GM21381 (cell line): ENCODE results near the gene HOXC9.

Source experiments
- ATAC-seq: cut with Tn5 transposase; IDR thresholded peaks from one replicate; pipeline ENCODE4 v1.9.1; 2021; ENCODE audit warnings: mild to moderate bottlenecking, moderate library complexity; ENCODE audit not compliant: unreplicated experiment

HOXC9 gene

DNA sequence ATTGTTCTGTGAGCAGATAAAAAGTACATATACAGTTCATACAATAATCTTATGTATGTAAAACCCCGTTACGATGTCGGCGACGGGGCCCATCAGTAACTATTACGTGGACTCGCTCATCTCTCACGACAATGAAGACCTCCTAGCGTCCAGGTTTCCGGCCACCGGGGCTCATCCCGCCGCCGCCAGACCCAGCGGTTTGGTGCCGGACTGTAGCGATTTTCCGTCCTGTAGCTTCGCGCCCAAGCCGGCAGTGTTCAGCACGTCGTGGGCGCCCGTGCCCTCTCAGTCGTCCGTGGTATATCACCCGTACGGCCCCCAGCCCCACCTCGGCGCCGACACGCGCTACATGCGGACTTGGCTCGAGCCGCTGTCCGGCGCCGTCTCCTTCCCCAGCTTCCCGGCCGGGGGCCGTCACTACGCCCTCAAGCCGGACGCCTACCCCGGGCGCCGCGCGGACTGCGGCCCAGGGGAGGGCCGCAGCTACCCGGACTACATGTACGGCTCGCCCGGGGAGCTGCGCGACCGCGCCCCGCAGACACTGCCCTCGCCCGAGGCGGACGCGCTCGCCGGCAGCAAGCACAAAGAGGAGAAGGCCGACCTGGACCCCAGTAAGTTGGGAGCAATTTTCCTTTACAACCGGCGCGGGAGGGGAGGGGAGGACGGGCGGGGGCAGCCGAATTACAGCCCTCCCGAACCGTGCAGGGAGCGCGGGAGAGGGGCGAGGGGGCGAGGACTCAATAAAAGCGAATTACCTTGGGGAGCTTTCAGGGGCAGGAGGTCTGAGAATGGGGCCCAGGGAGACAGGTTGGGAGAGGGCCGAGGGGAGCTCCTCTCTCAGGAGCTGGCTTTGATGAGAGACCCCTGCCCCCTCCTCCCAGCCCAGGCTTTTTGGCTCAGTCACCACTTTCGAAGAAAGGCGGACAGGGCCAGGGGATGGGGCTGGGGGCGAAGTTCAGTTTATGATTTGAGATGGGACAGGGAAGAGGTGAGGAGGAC lies at the start of gene HOXC9:
HOXC9 (plus strand) TSS at position 46 of the 999 bp plus-strand sequence; CDS start at position 74, 28 bp downstream.
- ATAC-seq = no peak

DNA sequence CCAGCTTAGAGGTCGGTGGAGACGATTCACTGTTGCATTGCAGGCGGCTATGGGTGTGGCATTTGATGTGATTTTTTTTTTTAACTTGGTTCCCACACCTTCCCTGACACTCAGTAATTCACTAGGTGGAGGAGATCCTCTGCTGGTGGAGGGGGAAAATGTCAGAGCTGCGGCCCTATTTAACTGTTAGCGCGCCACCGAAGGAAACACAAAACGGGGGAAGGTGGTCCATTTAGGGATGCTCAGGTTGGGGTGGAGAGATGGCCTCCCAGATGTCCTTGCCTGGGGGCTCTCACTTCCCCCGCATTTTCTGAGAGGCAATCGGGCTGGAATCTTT lies 49.6 kb upstream of the HOXC9 start:
- ATAC-seq = no peak

DNA sequence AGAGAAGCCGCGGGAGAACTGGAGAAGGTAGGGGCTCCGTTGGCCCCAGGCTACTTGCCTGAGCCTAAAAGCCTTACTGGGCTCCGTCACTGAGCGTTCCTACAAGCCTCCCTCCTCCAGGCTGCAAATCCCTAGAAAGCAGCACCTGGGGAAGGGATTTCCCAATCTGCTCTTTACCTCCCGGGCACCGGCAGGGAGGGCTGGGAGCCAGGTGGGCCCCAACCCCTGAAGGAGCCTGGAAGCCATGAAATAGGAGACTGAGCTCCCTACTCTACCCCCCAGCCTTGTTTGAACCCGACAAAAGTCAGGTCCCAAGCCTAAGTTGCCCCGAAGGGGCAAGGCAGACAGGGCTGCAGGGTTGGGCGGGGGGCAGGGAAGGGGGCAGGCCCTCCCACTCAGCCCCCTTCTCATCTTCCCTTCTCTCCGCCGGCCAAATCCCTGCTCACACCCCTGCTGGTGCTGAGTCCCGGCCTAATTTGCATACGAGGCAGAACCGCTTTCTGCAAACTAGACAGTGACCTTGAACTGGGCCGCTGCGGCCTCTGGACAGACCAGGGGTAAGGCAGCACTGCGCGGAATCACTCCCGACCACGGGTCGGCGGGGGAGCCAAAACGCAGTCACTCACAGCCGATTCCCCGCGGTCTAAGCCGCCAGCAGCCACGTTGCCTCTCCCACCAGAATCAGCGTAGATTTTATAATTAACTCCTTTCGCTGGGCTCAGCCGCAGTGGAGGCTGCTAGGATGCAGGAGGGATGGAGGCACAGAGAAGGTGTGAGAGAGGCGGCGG lies 49.0 kb upstream of the HOXC9 start:
- no peak for ATAC-seq

DNA sequence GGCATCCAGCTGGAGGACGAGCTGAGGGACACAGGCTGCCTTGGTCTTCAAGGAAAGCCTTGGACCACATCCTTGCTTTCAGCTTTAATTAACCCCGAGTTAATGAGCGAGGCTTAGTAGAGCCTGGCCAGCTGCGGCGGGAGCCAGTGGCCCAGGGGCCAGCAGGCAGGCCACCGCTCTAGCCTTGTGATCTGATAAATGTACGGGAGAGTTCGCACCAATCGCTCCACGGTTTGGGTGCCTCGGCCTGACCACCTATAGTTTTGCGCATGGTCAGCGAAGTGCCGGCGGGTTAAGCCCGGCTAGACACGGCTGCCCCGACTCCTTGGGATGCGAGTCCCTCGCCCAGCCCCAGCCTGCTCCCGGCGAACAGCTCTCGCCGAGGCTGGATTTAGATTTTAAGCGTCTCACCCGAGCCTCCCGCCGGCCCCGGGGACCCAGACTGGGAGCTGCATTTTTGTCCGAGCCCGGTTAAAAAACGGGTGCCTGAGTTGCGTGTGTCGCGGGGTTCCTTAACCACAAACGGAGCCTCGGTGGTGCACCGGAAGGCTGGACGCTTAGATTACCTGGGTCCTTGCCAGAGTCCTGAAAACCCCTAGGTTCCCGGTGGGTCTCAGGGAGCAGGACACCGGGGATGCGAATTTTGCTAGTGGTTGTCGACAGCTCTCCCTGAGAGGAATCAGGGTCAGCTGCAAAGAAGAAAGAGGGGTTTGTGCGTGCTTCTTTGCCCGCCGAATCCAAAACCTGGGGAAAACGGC lies 48.2 kb upstream of the HOXC9 start:
- ATAC-seq = no peak

DNA sequence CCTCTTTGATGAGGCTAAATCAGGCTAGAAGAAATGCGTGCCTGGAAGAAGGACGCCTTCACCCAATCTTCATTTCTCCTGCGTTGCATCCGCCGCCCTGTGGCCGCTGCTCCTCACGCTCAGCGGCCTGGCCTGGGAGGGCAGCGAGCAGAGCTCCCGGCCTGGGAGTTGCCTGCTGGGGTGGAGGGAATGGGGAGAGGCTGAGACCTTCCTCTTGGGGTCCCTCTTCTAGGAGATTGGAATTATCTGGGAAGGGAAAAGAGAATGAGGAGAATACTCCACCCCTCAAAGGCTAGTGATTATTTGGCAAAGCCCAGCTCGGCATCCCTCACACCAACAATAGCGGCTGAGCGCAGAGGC lies 47.6 kb upstream of the HOXC9 start:
- ATAC-seq = no peak

DNA sequence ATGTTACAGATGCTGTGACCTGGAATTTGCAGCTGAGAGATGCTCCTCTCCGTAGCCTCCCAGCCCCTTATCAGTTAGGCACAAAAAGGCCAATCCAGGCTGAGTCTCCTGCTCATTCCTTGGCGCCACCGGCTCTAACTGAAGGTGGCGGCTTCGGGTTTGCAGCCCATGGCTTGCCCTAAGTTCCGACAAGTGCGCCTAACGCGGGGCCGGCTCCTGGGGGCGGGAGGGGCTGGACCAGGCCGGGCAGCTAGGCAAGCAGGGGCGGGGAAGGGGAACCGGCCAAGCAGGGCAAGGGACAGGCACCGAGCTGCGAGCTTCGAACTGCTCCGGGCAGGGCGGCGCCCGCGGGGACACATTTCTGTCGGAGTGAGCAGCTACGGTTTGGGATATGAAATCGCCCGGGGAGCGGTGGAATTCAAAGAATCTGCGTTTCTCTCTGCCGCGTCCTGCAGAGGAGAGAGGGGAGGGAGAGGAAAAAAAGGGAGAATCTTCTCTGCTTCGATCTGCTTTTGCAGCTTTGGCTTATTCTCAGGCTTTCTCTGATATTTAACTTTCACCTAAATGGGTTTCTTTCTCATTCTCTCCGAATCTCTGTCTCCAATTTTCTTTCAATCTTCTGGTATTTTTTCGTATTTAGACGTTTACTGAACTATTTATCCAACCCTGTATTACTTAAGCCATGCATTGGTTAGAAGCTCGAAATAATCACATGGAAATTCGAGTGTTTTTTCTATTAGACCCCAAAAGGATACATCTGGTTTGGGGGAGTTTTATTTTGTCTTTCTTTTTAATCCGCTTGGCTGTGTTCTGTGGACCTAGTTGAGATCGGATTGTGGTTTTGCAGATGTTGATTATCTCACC lies 46.9 kb upstream of the HOXC9 start:
- no peak for ATAC-seq

DNA sequence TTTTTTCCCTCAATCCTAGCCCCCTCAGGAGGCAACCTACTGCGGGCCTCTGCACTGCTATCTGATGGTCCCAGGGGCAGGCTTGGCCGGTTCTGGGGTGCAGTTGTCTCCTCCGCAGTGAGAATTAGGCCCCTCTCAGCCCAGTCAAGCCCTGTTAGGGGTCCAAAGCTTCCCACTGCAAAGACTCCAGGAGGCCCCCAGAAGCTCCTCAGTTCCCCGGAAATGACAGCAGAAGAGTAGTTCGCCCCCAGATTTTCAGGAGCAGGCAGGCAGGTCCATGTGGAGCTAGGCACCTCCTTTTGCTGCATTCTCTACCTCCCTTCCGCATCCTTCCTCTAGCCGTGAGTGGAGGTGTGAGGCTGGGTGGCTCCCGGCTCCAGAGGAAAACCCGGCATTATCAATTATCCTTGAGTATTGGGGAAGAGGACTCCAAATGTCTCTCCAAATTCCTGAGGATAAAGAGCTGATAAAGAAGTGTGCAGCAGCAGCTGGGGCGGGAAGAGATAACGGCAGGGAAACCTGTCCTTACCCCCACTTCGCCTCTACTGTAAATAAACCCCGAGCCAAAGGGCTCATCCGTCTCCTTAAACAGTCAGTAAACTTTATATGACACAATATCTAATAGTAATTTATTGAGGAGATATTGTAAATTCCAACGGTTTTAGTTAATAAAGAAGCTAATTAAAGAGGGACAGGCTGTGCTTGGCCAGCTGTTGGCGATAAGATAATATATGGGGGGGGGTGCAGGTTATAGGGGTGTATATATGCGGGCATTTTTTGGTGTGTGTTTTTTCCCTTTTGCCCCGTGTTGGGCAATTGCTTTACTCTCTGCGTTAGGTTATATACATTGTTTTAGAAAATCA lies 45.9 kb upstream of the HOXC9 start:
- ATAC-seq = no peak

DNA sequence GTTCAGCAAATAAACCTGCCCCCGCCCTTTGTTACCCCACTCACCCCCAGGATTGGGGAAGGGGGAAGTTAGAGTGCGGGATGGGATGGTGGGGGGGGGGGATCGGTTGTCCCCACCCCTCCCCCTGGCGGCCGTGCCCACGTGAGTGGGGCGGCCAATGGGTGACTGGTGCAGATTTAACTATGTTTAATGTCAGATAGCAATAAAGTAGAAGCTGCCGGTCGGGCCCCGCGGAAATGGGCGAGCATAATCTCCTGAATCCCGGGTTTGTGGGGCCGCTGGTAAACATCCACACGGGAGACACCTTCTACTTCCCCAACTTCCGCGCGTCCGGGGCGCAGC lies 45.3 kb upstream of the HOXC9 start, which contains the start of gene HOXC12:
HOXC12 (plus strand) TSS at position 210 of the 342 bp plus-strand sequence; CDS start at position 237, 27 bp downstream.
- ATAC-seq = no peak

DNA sequence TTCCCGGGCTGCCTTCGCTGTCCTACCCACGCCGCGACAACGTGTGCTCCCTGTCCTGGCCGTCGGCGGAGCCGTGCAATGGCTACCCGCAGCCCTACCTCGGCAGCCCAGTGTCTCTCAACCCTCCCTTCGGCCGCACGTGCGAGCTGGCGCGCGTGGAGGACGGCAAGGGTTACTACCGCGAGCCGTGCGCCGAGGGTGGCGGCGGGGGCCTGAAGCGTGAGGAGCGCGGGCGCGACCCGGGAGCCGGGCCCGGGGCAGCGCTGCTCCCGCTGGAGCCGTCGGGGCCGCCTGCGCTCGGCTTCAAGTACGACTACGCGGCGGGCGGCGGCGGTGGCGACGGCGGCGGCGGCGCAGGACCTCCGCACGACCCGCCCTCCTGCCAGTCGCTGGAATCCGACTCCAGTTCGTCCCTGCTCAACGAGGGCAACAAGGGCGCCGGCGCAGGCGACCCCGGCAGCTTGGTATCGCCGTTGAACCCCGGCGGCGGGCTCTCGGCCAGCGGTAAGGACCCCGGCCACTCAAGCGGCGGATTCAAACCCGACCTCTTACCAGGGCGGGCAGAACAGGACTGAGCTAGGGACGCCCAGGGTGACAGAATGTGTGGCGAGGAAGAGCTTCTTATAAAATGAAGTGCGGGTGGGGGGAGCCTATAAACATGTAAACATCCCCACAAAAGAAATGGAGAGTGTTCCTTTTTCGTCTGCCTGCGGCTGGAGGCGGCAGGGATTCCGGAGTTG lies 44.8 kb upstream of the HOXC9 start:
- no peak for ATAC-seq

DNA sequence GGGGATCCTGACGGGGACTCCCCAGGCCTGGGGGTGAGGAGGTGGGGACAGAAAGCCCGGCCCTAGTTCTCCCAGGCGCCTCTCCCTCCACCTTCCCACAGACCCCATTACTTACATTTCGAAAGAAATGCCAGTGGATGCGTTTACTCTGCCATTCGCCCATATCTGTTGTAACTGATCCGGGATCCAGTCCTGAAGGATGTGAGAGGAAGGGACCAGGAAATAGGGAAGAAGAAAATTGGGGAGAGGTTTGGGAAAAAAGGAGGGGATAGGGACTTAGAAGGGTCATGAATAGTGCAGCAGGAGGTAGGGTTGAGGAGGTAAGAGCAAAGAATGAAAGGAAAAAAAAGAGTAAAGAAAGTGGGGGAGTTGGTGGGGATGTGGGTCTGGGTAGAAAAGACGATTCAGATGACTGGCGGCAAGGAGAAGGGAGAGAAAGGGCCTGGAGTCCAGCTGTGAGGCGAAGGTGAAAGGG lies 44.1 kb upstream of the HOXC9 start:
- no peak for ATAC-seq

DNA sequence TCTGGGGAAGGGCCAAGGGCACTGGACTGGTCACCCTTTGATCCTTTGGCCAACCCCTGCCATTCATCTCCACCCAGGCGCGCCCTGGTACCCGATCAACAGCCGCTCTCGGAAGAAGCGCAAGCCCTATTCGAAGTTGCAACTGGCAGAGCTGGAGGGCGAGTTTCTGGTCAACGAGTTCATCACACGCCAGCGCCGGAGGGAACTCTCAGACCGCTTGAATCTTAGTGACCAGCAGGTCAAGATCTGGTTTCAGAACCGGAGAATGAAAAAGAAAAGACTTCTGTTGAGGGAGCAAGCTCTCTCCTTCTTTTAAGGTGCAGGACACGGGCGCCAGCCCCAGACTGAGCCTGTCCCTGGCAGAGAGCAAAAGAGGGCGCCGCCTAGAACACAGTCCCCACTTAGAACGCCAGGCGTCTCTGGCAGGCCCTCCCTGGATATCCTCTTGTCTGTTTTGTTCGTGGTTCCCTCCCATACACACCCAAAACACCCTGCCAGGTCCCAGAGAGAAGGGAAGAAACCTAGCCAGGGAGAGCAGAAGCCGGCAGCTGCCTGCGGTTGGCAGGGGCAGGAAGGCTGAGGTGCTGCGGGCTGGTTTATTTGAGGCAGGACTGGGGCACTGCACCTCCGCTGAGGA lies 43.6 kb upstream of the HOXC9 start:
- no peak for ATAC-seq

DNA sequence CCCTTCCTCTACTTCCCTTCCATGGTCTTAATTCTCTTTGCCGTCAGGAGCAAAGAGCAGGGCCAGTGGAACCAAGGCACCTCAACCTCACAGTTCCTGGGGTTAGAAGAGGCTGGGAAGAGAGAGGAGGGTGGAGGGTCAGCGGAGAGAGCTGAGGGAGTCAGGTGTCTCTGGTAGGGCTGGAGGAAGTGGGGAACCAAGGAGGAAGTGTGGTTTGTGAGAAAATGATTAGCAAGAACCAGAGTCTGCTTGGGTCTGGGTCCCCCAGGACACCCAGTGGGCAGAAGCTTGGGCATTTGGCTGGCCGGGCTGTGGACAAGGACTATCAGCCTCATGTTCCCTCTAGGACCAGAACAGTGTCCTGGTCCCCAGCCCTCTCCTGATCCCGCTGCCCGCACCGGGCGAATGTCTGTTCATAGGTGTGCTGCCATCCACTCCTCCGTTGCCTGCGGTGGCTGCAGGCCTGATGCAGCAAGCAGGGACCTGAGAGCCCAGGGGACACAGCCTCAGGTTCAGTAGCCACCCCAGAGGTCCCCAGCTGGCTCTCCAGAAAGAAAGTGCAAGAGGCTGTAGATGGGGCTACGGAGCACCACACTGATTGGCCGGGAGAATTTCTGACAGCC lies 42.9 kb upstream of the HOXC9 start:
- ATAC-seq = no peak

DNA sequence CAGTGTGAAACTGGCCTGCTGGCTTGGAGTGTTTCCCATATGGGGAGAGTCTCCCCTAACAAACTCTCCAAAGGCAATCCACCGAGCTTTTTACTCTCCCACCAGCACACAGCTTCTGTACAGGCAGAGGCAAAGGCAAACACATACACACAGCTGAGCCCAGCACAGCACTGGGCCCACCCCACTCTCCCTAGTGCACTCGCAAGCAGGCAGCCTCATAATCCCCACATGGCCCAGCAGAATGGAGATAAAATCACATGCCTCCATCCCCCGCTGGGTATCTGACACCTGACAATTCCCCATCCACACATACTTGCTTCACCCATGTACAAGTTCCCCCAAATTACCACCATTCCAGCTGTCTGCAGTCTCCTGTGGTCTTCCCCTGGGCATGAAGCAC lies 41.8 kb upstream of the HOXC9 start:
- ATAC-seq = no peak

DNA sequence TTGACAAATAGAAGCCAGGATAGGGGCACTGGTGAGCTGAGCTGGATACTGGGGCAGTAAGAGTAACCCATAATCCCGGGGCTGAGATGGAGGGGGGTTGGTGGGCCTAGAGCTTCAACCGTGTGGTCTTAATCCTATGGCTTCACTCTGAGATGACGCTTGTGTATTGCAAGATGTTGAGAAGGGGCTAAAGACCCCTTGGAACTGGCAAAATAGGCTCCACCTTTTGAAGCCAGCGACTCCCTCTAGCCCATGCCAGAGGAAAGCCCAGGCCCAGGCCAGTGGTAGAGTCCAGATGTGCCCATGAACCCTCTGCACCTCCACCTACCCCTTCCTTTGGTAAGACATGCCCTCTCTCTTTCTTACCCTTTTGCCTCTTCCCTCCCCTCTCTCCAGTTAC lies 40.6 kb upstream of the HOXC9 start:
- ATAC-seq = no peak

DNA sequence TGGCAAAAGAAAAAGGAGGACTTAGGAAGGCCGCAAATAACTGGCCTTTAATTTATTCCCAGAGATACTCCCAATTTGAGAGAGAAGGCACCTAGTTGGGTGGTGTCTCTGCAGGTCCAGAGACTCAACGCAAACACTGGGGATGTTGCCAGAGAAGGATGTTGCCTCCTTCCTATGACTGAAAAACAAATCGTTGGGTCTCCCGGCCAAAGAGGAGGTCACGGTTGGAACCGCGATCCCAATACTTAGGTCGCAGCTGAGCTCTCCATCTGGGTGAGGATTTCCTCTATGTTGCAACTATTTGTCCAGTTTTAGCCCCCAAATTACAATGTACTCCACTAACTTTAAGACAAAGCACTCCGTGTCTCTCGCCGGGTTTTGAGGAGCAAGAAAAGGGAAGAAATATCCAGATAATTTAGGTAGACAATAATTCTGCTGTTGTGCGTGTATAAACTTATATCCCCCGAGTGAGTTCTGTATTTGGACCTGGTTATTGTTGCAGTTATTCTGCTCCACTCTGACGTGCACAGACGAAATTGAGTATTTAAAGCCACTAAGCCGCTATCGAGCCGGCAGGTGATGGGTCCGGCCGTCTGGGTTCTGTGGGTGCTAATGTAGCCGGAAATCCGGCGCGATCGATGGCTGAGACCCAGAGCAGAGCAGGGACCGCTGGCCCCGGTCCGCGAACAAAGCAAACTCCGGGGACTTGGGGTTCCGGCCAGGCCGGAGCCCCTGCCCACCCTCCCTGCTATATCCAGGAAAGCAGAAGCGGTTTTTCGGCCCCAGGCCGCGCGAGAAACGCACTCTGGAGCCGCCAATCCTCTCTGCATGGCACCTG lies 39.6 kb upstream of the HOXC9 start:
- no peak for ATAC-seq

DNA sequence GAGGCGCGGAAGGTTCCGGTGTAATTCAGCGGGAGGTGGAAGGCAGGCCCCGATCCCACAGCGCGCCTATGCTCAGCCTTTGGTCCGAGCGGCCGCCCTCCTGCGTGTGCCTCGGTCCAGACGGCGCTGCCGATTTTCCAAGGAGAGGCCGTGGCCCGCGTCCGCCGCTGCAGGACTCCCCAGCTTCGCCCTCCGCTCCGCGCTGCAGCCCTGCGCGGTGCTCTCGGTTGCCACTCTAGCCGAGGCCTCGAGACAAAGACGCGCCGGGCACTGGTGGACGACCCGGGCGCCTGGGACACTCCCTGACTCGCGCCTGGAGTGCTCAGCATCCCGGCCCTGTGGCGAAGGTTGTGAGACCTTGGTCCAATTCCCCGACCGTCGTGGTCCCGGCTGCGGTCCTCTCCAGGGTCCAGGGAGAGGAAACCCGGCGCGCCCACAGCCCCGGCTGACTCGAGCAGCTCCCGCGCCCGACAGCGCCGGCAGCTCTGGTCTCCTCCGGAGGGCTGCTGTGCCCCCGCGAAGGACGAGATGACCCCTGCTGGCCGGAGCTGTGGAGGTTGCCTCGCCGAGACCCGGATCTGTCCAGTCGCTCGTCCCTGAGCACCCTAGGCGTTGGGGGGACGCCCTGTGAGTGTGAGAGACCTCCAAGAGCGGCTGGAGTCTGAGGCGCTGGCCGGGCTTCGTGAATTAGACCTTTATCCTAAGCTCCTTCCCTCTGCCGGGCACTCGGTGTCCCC lies 38.8 kb upstream of the HOXC9 start:
- no peak for ATAC-seq
